ENCODE measurements around the gene KIF4A. TPM values are rescaled to one million over a fixed set of nuclear protein-coding genes. Genes with fewer than 3 reads are reported as not detected.
"Not testable (repeated sequence)": the region's sequence is repeated elsewhere in the genome, so short reads cannot be mapped to it uniquely, and the experiment has no call there.

KIF4A gene
- total RNA-seq, 1 experiment from 2014 or later = 52.9 TPM

DNA sequence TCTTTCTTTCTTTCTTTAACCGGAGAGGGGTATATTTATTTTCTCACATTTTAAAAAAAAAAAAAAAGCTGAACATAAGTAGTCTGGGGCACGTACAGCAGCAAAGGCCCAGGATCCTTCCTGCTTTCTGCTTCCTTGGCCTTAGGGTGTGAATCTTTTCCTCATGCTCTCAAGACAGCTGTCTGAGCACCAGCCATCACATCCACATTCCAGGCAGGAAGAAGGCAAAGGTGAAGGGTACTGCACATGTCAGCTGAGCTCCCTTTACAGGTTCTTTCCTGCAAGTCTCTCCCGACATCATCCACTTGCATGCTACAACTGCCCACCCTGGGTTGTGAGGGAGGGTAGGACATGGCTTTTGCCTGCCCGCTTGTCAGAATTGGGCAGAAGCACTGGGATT lies 69.6 kb downstream of the KIF4A start:
- H3K4me3 ChIP-seq = no peak overlapping the region
- CTCF ChIA-PET = no interaction called here
- no peak overlapping the region for H3K27ac ChIP-seq
- H2AFZ ChIP-seq = no peak overlapping the region
- no peak overlapping the region for H3K4me2 ChIP-seq
- no peaks in the 10 kb centered on the region for H3K4me1 ChIP-seq (replicated peaks; ENCODE audit: insufficient read depth)
- TF ChIP-seq, protein P1, sequence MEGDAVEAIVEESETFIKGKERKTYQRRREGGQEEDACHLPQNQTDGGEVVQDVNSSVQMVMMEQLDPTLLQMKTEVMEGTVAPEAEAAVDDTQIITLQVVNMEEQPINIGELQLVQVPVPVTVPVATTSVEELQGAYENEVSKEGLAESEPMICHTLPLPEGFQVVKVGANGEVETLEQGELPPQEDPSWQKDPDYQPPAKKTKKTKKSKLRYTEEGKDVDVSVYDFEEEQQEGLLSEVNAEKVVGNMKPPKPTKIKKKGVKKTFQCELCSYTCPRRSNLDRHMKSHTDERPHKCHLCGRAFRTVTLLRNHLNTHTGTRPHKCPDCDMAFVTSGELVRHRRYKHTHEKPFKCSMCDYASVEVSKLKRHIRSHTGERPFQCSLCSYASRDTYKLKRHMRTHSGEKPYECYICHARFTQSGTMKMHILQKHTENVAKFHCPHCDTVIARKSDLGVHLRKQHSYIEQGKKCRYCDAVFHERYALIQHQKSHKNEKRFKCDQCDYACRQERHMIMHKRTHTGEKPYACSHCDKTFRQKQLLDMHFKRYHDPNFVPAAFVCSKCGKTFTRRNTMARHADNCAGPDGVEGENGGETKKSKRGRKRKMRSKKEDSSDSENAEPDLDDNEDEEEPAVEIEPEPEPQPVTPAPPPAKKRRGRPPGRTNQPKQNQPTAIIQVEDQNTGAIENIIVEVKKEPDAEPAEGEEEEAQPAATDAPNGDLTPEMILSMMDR (conservative IDR thresholded peaks at IDR 0.05) = no peak
- no peaks in the 10 kb centered on the region for H3K79me2 ChIP-seq (ENCODE audit: low read depth)
- no peaks in the 10 kb centered on the region for H3K27me3 ChIP-seq (ENCODE audit: insufficient read depth, low read depth)
- no peak for DNase-seq
- no peaks in the 10 kb centered on the region for H3F3A ChIP-seq (ENCODE audit: insufficient read depth, low read depth)
- BruUV-seq (replicated peaks) = no TSS peak
- intact Hi-C loops (cut with micrococcal nuclease; ENCODE audit: unreplicated experiment) = no loop called here
- H4K20me1 ChIP-seq (ENCODE audit: insufficient read depth) = no peaks in the 10 kb centered on the region
- no peaks in the 10 kb centered on the region for H3K36me3 ChIP-seq (ENCODE audit: low read depth)
- POLR2A ChIA-PET (ENCODE audit: unreplicated experiment) = no interaction called here
- no peaks in the 10 kb centered on the region for H3K9me3 ChIP-seq (ENCODE audit: insufficient read depth, low read depth)
- H3K9me2 ChIP-seq (ENCODE audit: insufficient read depth) = no peaks in the 10 kb centered on the region

DNA sequence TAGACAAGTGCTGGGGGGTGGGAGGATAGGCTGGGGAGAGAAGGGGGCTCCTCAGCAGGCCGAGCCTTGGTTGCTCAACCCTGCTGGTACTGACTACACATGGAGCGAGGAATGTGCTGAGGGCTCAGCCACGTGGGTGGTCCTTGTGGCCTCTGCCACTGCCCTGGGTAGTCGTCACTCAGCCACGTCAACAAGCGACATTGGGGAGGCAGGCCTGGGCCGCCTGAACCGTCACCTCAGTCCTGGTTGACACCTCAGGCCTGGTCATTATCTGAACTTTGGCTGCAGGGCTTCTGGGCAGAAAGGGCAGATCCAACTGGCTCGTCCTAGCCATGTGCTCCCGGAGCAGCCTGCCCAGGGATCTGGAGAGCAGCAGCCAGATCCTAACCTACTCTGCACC lies 70.5 kb downstream of the KIF4A start:
- H3K4me1 ChIP-seq (replicated peaks; ENCODE audit: insufficient read depth) = no peaks in the 10 kb centered on the region
- no TSS peak for BruUV-seq (replicated peaks)
- intact Hi-C loops (cut with micrococcal nuclease; ENCODE audit: unreplicated experiment) = no loop called here
- H3K9me3 ChIP-seq (ENCODE audit: insufficient read depth, low read depth) = no peaks in the 10 kb centered on the region
- no peak overlapping the region for H3K4me2 ChIP-seq
- no peaks in the 10 kb centered on the region for H4K20me1 ChIP-seq (ENCODE audit: insufficient read depth)
- CTCF ChIA-PET = no interaction called here
- no peaks in the 10 kb centered on the region for H3F3A ChIP-seq (ENCODE audit: insufficient read depth, low read depth)
- H3K36me3 ChIP-seq (ENCODE audit: low read depth) = no peaks in the 10 kb centered on the region
- H3K79me2 ChIP-seq (ENCODE audit: low read depth) = no peaks in the 10 kb centered on the region
- H3K9me2 ChIP-seq (ENCODE audit: insufficient read depth) = no peaks in the 10 kb centered on the region
- H3K27me3 ChIP-seq (ENCODE audit: insufficient read depth, low read depth) = no peaks in the 10 kb centered on the region
- no peak overlapping the region for H3K4me3 ChIP-seq
- DNase-seq = no peak
- no peak overlapping the region for H2AFZ ChIP-seq
- H3K27ac ChIP-seq = no peak overlapping the region
- TF ChIP-seq, protein P1 (conservative IDR thresholded peaks at IDR 0.05) = no peak
- TF ChIP-seq EZH2 (IDR thresholded peaks at IDR 0.05; ENCODE audit: low read depth) = no peak
- POLR2A ChIA-PET (ENCODE audit: unreplicated experiment) = no interaction called here

DNA sequence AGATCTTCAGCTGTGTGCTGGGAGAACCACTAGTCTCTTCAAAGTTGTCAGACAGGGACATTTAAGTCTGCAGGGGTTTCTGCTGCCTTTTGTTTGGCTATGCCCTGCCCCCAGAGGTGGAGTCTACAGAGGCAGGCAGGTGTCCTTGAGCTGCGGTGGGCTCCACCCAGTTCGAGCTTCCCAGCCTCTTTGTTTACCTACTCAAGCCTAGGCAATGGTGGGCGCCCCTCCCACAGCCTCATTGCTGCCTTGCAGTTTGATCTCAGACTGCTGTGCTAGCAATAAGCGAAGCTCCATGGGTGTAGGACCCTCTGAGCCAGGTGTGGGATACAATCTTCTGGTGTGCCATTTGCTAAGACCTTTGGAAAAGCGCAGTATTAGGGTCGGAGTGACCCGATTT lies 78.8 kb downstream of the KIF4A start:
- H3K27ac ChIP-seq; POLR2A ChIA-PET (ENCODE audit: unreplicated experiment); BruUV-seq (replicated peaks); CTCF ChIA-PET; H4K20me1 ChIP-seq (ENCODE audit: insufficient read depth); H3K4me1 ChIP-seq (replicated peaks; ENCODE audit: insufficient read depth); H3K9me3 ChIP-seq (ENCODE audit: insufficient read depth, low read depth); H3K36me3 ChIP-seq (ENCODE audit: low read depth); H3K9me2 ChIP-seq (ENCODE audit: insufficient read depth); DNase-seq; H3K4me3 ChIP-seq; H3K79me2 ChIP-seq (ENCODE audit: low read depth); H2AFZ ChIP-seq; H3K4me2 ChIP-seq; intact Hi-C loops (cut with micrococcal nuclease; ENCODE audit: unreplicated experiment); H3K27me3 ChIP-seq (ENCODE audit: insufficient read depth, low read depth); H3F3A ChIP-seq (ENCODE audit: insufficient read depth, low read depth): not testable (repeated sequence)

DNA sequence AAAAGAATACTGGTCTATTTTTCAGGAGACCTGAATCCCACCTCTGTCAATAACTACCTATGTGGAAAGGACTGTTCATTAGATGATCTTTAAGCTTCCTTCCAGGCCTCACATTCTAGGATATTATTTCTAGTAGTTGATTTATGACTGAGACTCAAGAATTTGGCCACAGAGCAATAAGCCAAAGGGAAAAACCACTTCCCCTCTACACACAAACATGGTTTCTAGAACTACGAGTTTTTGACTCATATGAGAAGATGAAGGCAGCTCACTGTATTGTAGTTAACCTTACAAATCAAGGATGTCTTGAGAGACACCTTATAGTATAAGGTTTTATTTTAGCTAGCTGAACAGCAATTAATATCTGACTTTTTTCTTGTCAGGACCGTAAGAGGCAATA lies 96.3 kb downstream of the KIF4A start:
- Histone ChIP-seq H3K9me2 (ENCODE audit: insufficient read depth) (no peaks in the 10 kb centered on the region), H3F3A (ENCODE audit: insufficient read depth, low read depth) (no peaks in the 10 kb centered on the region), H3K4me1 (replicated peaks; ENCODE audit: insufficient read depth) (no peaks in the 10 kb centered on the region), H3K27ac (no peak overlapping the region), H3K9me3 (ENCODE audit: insufficient read depth, low read depth) (no peaks in the 10 kb centered on the region), H2AFZ (no peak overlapping the region), H3K79me2 (ENCODE audit: low read depth) (no peaks in the 10 kb centered on the region), H3K4me2 (no peak overlapping the region), H4K20me1 (ENCODE audit: insufficient read depth) (no peaks in the 10 kb centered on the region), H3K36me3 (ENCODE audit: low read depth) (no peaks in the 10 kb centered on the region), H3K27me3 (ENCODE audit: insufficient read depth, low read depth) (no peaks in the 10 kb centered on the region), H3K4me3 (no peak overlapping the region)
- ChIA-PET CTCF (no interaction called here), POLR2A (ENCODE audit: unreplicated experiment) (no interaction called here)
- intact Hi-C loops (cut with micrococcal nuclease; ENCODE audit: unreplicated experiment) = no loop called here
- BruUV-seq (replicated peaks) = no TSS peak
- TF ChIP-seq, protein P1 (conservative IDR thresholded peaks at IDR 0.05) = no peak
- TF ChIP-seq EZH2 (IDR thresholded peaks at IDR 0.05; ENCODE audit: low read depth) = no peak
- DNase-seq = no peak
